Endothelial cell of umbilical vein (primary cell): ENCODE results near the gene ADAM8.

Experiments used
- CTCF ChIP-seq, 2 donors: IDR thresholded peaks; 1 replicate in 1 of 2; 2 replicates in 1 of 2; pipeline ENCODE4 v1.5.1; 2011; ENCODE audit warnings: low read length in 2 of 2, mild to moderate bottlenecking in 2 of 2, moderate library complexity in 2 of 2, control low read depth in 1 of 2, inconsistent platforms in 1 of 2, low read depth in 1 of 2; ENCODE audit not compliant: insufficient read depth in 1 of 2; ENCODE audit errors: extremely low read depth in 1 of 2
- EZH2 ChIP-seq: IDR thresholded peaks from 2 replicates; pipeline ENCODE4 v1.6.1; 2012; ENCODE audit warnings: borderline replicate concordance, low read depth, mild to moderate bottlenecking, moderate library complexity, low read length, inconsistent platforms; ENCODE audit not compliant: severe bottlenecking
- FOS ChIP-seq: IDR thresholded peaks from 2 replicates; pipeline ENCODE4 v1.6.1; 2011; ENCODE audit warnings: mild to moderate bottlenecking, low read length, moderate library complexity, borderline replicate concordance; ENCODE audit not compliant: insufficient read depth
- GATA2 ChIP-seq: IDR thresholded peaks from 2 replicates; pipeline ENCODE4 v1.7.0; 2011; ENCODE audit warnings: low read depth, mild to moderate bottlenecking, moderate library complexity, mixed read lengths, low read length; ENCODE audit not compliant: insufficient read length, insufficient read depth
- MAX ChIP-seq: IDR thresholded peaks from 2 replicates; pipeline ENCODE4 v1.6.1; 2011; ENCODE audit not compliant: insufficient read depth, insufficient read length
- POLR2A ChIP-seq: IDR thresholded peaks from 2 replicates; pipeline ENCODE4 v1.6.1; 2012; ENCODE audit warnings: low read depth, mild to moderate bottlenecking, control low read depth, low read length
- POLR2AphosphoS5 ChIP-seq: IDR thresholded peaks from 2 replicates; pipeline ENCODE4 v1.6.1; 2012; ENCODE audit warnings: low read depth, mild to moderate bottlenecking, control low read depth, low read length, moderate library complexity; ENCODE audit not compliant: insufficient read depth

- no peak for TF ChIP-seq POLR2AphosphoS5
- no peak for TF ChIP-seq CTCF (IDR thresholded peaks at IDR 0.05; ENCODE audit: extremely low read depth in 1 of 2, insufficient read depth in 1 of 2, low read depth in 1 of 2, low read length in 2 of 2)
- TF ChIP-seq EZH2: no peak
- TF ChIP-seq POLR2A: no peak
- TF ChIP-seq GATA2: no peak
- TF ChIP-seq MAX: no peak
- no peak for TF ChIP-seq FOS
Observed at GRCh38 chr10:133280391-133281059, 3.9 kb upstream of the ADAM8 start.
